Psoas muscle (tissue), 8 donors: ENCODE data around the gene PSMD6. TPM values are rescaled to one million over a fixed set of nuclear protein-coding genes. Genes with fewer than 3 reads are reported as not detected.
A peak's percentile ranks its signal among the peaks of the same experiment; 100 is the strongest.

Experiments
- ATAC-seq, 4 donors: fragments of 200-7000 bp; cut with Tn5 transposase; one replicate each; pipeline ENCODE4 v1.9.1; 2020; ENCODE audit warnings: moderate library complexity in 3 of 4, mild to moderate bottlenecking in 2 of 4
- DNase-seq, 2 donors: peaks; one replicate each; pipeline ENCODE4 v3.0.0-alpha.2; 2020
- H3K27ac ChIP-seq: fragments of 200-600 bp; one replicate; pipeline ENCODE4 v1.8.0; 2022
- H3K27me3 ChIP-seq, 3 donors: fragments of 200-600 bp in 1 of 3; one replicate each; pipeline versions ENCODE4 v1.6.1 to v1.8.0; 2013 to 2022; ENCODE audit warnings: low read length in 2 of 3, mild to moderate bottlenecking in 2 of 3, moderate library complexity in 1 of 3; ENCODE audit not compliant: insufficient read depth in 3 of 3
- H3K36me3 ChIP-seq, 2 donors: fragments of 200-600 bp in 1 of 2; one replicate each; pipeline versions ENCODE4 v1.6.1 to v1.8.0; 2013 to 2022; ENCODE audit warnings: low read depth in 1 of 2, mild to moderate bottlenecking in 1 of 2, moderate library complexity in 1 of 2; ENCODE audit not compliant: insufficient read depth in 1 of 2
- H3K4me1 ChIP-seq: fragments of 200-600 bp; one replicate; pipeline ENCODE4 v1.8.0; 2022
- H3K4me3 ChIP-seq: fragments of 200-600 bp; one replicate; pipeline ENCODE4 v1.8.0; 2022; ENCODE audit warnings: mild to moderate bottlenecking
- H3K9me3 ChIP-seq: fragments of 200-600 bp; one replicate; pipeline ENCODE4 v1.8.0; 2022
- CTCF ChIP-seq: fragments of 200-600 bp; IDR thresholded peaks from one replicate; pipeline ENCODE4 v1.8.0; 2022; ENCODE audit warnings: antibody characterized with exemption
- WGBS, 3 donors: extraction: QIAGEN DNeasy Blood & Tissue Kit; methylation state at CpG; one replicate each; pipeline versions ENCODE4 v1.1.6 to v1.1.7; 2013; 5-methylcytosine and 5-hydroxymethylcytosine counted together
- intact Hi-C, 2 donors: fragments of 100-400 bp; cut with DNase I; formaldehyde crosslinking; loops; one replicate each; pipeline versions ENCODE4 v1.11.0 to v1.14.2; 2022
- polyA plus RNA-seq, 3 donors: library from polyadenylated mRNA; stranded (reverse); fragments of 200-250 nt; gene quantifications; one replicate each; pipeline ENCODE4 v1.2.3, GENCODE V29; 2013
- total RNA-seq, 4 donors: library from RNA; stranded (reverse); fragmentation: NEBNext Ultra II Directional in 2 of 4; extraction: Animal tissue kit (Norgen Biotek cat#: 25700) in 2 of 4; gene quantifications; one replicate each; pipeline versions ENCODE4 v1.2.1 to v1.2.4, GENCODE V29; 2021 to 2023
- donor health status: healthy with polysubstance abuse.
- donor health status: DM: no; HTN: no; CAD: no; lungs with moderate emphysema.
- donor health status: Bipolar disorder and iron deficiency.
- donor health status: healthy.
- donor health status: DM: yes; HTN: yes; CAD: no.
- donor health status: DM: no; HTN: no; CAD: no.
- donor health status: DM: no; HTN: no; CAD: no.
- donor health status: DM: yes; HTN: yes; CAD: no.

Gene PSMD6
- total and polyA plus RNA-seq, 7 donors, result 81.8 to 333 (median 145) TPM

- H3K27me3 ChIP-seq, result no peaks in the 10 kb centered on the region
- no peak overlapping the region for H3K27ac ChIP-seq
- ATAC-seq (no peak), DNase-seq (no peak)
- H3K36me3 ChIP-seq, result peaks cover 21 to 100% of the 10 kb centered on the region in 2 donors
- no peak for TF ChIP-seq CTCF
- 81 to 87% (median 85%) methylated on average over 3 of the region's 3 CpGs for WGBS, 3 donors
- no peaks in the 10 kb centered on the region for H3K9me3 ChIP-seq
- peaks cover 19% of the 10 kb centered on the region for H3K4me1 ChIP-seq
- no peak overlapping the region for H3K4me3 ChIP-seq
- intact Hi-C loops, result no loop called here
These were observed 6.2 kb downstream of the PSMD6 start for GRCh38 chr3:64016941-64017620.

- intact Hi-C loops, result no loop called here
- H3K4me3 ChIP-seq, result no peak overlapping the region
- no peaks in the 10 kb centered on the region for H3K4me1 ChIP-seq
- WGBS, 3 donors, result 71 to 82% (median 77%) methylated on average over 5 of the region's 5 CpGs
- no peak for DNase-seq
- no peaks in the 10 kb centered on the region for H3K27me3 ChIP-seq
- TF ChIP-seq CTCF, result no peak
- no peaks in the 10 kb centered on the region for H3K9me3 ChIP-seq
- H3K27ac ChIP-seq, result no peak overlapping the region
- peaks cover 16 to 100% of the 10 kb centered on the region in 2 donors for H3K36me3 ChIP-seq
- peak; percentile 16 to 66 (median 38) for ATAC-seq
These were observed 11.6 kb downstream of the PSMD6 start for GRCh38 chr3:64011685-64012084.

GRCh38 chr3:64010199-64010598, 13.1 kb downstream of the PSMD6 start:
- H3K27me3 ChIP-seq, result no peaks in the 10 kb centered on the region
- no peak for ATAC-seq
- DNase-seq, result no peak
- H3K4me3 ChIP-seq, result no peak overlapping the region
- no peak for TF ChIP-seq CTCF
- intact Hi-C loops, result no loop called here
- 90 to 95% (median 91%) methylated on average over 5 of the region's 5 CpGs for WGBS, 3 donors
- H3K4me1 ChIP-seq, result no peaks in the 10 kb centered on the region
- H3K36me3 ChIP-seq, result peaks cover 18 to 100% of the 10 kb centered on the region in 2 donors
- no peaks in the 10 kb centered on the region for H3K9me3 ChIP-seq
- H3K27ac ChIP-seq, result no peak overlapping the region

- Histone ChIP-seq H3K36me3 (peaks cover 14 to 100% of the 10 kb centered on the region in 2 donors), H3K27ac (no peak overlapping the region), H3K27me3 (no peaks in the 10 kb centered on the region), H3K4me1 (no peaks in the 10 kb centered on the region), H3K9me3 (no peaks in the 10 kb centered on the region), H3K4me3 (no peak overlapping the region)
- ATAC-seq, result no peak
- DNase-seq, result no peak
- WGBS, 3 donors, result 86 to 94% (median 92%) methylated on average over 7 of the region's 7 CpGs
- no peak for TF ChIP-seq CTCF
- intact Hi-C loops, result no loop called here
These were observed 13.8 kb downstream of the PSMD6 start for GRCh38 chr3:64009528-64009927.
